ENCODE results near the gene DLG2.

DLG2 gene

GRCh38 chr11:84117394-84117793, 1509.8 kb downstream of the DLG2 start:
- no peak for DNase-seq (ENCODE audit: low read depth in 2 of 2)

- DNase-seq (ENCODE audit: low read depth in 2 of 2), result no peak
These were observed 1520.6 kb downstream of the DLG2 start for GRCh38 chr11:84106541-84106940.

GRCh38 chr11:84105148-84105547, 1522.0 kb downstream of the DLG2 start:
- no peak for DNase-seq (ENCODE audit: low read depth in 2 of 2)

- DNase-seq (ENCODE audit: low read depth in 2 of 2), result no peak
These were observed 1524.0 kb downstream of the DLG2 start for GRCh38 chr11:84103096-84103495.

GRCh38 chr11:84097186-84097585, 1530.0 kb downstream of the DLG2 start:
- DNase-seq (ENCODE audit: low read depth in 2 of 2), result no peak

GRCh38 chr11:84091212-84091986, 1535.7 kb downstream of the DLG2 start:
- DNase-seq (ENCODE audit: low read depth in 2 of 2), result no peak

- DNase-seq (ENCODE audit: low read depth in 2 of 2), result no peak
These were observed 1537.8 kb downstream of the DLG2 start for GRCh38 chr11:84089072-84090057.

- DNase-seq (ENCODE audit: low read depth in 2 of 2), result no peak
These were observed 1555.3 kb downstream of the DLG2 start for GRCh38 chr11:84071851-84072250.

- DNase-seq (ENCODE audit: low read depth in 2 of 2), result no peak
These were observed 1558.1 kb downstream of the DLG2 start for GRCh38 chr11:84069048-84069447.

- DNase-seq (ENCODE audit: low read depth in 2 of 2), result no peak
These were observed 1565.4 kb downstream of the DLG2 start for GRCh38 chr11:84061726-84062125.

- no peak for DNase-seq (ENCODE audit: low read depth in 2 of 2)
These were observed 1570.3 kb downstream of the DLG2 start for GRCh38 chr11:84056653-84057376.

- no peak for DNase-seq (ENCODE audit: low read depth in 2 of 2)
These were observed 1582.0 kb downstream of the DLG2 start for GRCh38 chr11:84045146-84045545.

- no peak for DNase-seq (ENCODE audit: low read depth in 2 of 2)
These were observed 1582.4 kb downstream of the DLG2 start for GRCh38 chr11:84044706-84045105.

GRCh38 chr11:84036664-84037194, 1590.4 kb downstream of the DLG2 start:
- no peak for DNase-seq (ENCODE audit: low read depth in 2 of 2)

- DNase-seq (ENCODE audit: low read depth in 2 of 2), result no peak
These were observed 1591.5 kb downstream of the DLG2 start for GRCh38 chr11:84035645-84036044.

GRCh38 chr11:84034484-84034883, 1592.7 kb downstream of the DLG2 start:
- no peak for DNase-seq (ENCODE audit: low read depth in 2 of 2)

GRCh38 chr11:84024266-84024665, 1602.9 kb downstream of the DLG2 start:
- no peak for DNase-seq (ENCODE audit: low read depth in 2 of 2)

- DNase-seq (ENCODE audit: low read depth in 2 of 2), result no peak
These were observed 1604.4 kb downstream of the DLG2 start for GRCh38 chr11:84022695-84023094.

- DNase-seq (ENCODE audit: low read depth in 2 of 2), result no peak
These were observed 1604.9 kb downstream of the DLG2 start for GRCh38 chr11:84022201-84022600.

GRCh38 chr11:84021291-84021690, 1605.9 kb downstream of the DLG2 start:
- no peak for DNase-seq (ENCODE audit: low read depth in 2 of 2)

- no peak for DNase-seq (ENCODE audit: low read depth in 2 of 2)
These were observed 1607.5 kb downstream of the DLG2 start for GRCh38 chr11:84019571-84020194.
